ENCODE data around the gene CALHM4.

Gene CALHM4

GRCh38 chr6:116605935-116606334, 52.4 kb downstream of the CALHM4 start:
- H3K27ac ChIP-seq (ENCODE audit: low read length): no peak overlapping the region
- H3K4me1 ChIP-seq (ENCODE audit: insufficient read depth, low read length): no peaks in the 10 kb centered on the region
- H3K4me3 ChIP-seq (ENCODE audit: low read depth in 1 of 2, low read length in 2 of 2): no peak overlapping the region
- no peak for DNase-seq
- H3K4me2 ChIP-seq (ENCODE audit: insufficient read depth, low read length): no peak overlapping the region
- TF ChIP-seq, protein P1, sequence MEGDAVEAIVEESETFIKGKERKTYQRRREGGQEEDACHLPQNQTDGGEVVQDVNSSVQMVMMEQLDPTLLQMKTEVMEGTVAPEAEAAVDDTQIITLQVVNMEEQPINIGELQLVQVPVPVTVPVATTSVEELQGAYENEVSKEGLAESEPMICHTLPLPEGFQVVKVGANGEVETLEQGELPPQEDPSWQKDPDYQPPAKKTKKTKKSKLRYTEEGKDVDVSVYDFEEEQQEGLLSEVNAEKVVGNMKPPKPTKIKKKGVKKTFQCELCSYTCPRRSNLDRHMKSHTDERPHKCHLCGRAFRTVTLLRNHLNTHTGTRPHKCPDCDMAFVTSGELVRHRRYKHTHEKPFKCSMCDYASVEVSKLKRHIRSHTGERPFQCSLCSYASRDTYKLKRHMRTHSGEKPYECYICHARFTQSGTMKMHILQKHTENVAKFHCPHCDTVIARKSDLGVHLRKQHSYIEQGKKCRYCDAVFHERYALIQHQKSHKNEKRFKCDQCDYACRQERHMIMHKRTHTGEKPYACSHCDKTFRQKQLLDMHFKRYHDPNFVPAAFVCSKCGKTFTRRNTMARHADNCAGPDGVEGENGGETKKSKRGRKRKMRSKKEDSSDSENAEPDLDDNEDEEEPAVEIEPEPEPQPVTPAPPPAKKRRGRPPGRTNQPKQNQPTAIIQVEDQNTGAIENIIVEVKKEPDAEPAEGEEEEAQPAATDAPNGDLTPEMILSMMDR (IDR thresholded peaks at IDR 0.05; ENCODE audit: borderline replicate concordance, extremely low read depth, low read length, poor library complexity, severe bottlenecking): no peak
- no peak for TF ChIP-seq EZH2 (IDR thresholded peaks at IDR 0.05; ENCODE audit: borderline replicate concordance, low read depth, low read length, severe bottlenecking)
- H3K36me3 ChIP-seq (ENCODE audit: insufficient read depth, low read length): no peaks in the 10 kb centered on the region
- no peaks in the 10 kb centered on the region for H3K9me3 ChIP-seq (ENCODE audit: insufficient read depth, low read length, severe bottlenecking)
- no peaks in the 10 kb centered on the region for H4K20me1 ChIP-seq (ENCODE audit: insufficient read depth, low read length)
- no peaks in the 10 kb centered on the region for H3K79me2 ChIP-seq (ENCODE audit: insufficient read depth, low read length)
- no peak overlapping the region for H3K9ac ChIP-seq (ENCODE audit: low read depth, low read length)
- H3K27me3 ChIP-seq (ENCODE audit: insufficient read depth, low read length, poor library complexity): no peaks in the 10 kb centered on the region
- H2AFZ ChIP-seq (ENCODE audit: low read depth, low read length): no peak overlapping the region
- no peak for ATAC-seq (ENCODE audit: insufficient read depth, low read depth)

Measured in DND-41 (cell line).